Measurements from ENCODE around the gene ULK1.

The ULK1 gene

DNA sequence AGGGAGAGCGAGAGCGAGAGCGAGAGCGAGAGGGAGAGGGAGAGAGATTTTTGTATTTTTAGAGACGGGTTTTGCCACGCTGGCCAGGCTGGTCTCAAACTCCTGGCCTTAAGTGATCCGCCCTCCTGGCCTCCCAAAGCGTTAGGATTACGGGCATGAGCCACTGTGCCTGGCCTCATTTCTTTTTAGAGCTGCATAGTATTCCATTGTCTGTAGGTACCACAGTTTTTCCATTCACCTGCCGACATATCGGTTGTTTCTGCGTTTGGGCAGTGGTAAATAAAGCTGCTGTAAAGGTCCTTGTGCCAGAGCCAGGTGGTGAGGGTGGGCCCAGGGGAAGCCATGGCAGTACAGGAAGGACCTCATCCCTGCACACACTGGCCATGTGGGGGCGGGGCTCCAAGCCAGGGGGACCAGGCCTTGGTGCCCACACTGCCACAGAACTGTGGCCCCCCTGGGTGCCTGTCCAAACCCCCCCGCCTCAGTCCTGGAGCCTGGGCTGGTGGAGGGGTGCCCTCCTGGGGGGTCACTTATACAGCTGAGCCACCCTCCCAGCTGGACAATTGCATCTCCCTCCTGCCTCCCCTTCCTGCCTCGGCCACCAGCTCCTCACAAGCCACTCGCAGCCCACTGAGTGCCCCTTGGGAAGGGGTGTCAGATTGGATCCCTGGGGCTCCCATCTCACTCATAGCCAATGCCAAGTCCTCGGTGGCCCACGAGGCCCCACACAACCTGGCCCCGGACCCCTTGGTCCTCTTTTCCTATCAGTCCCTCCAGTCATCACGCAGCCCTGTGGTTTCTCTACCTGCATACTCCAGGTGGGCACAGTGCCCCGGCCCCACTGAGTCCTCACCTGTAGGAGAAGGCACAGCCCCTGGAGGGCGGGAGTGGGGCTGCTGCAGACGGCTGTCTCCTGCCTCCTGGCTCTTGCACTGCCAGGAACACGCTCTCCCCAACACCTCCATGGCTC is 33.0 kb downstream of the ULK1 start:
- Histone ChIP-seq H3K27ac (ENCODE audit: extremely low read depth, low read depth, low read length) (no peak overlapping the region), H3K4me3 (ENCODE audit: low read depth, low read length) (no peak overlapping the region), H3K9me3 (ENCODE audit: control insufficient read depth, insufficient read depth, low read depth, low read length) (no peaks in the 10 kb centered on the region), H3K36me3 (ENCODE audit: control insufficient read depth in 2 of 2, insufficient read depth in 1 of 2, low read length in 2 of 2) (peaks cover 9 to 28% of the 10 kb centered on the region in 2 experiments; a peak in 2 of 3 replicates), H3K4me1 (ENCODE audit: control insufficient read depth, insufficient read depth, low read length) (no peaks in the 10 kb centered on the region)
- POLR2A ChIA-PET: interaction anchor here (0.6 kb wide), 2 partner anchors 90 to 172 kb away, joined by 3 read pairs; no protein-coding TSS in a partner anchor
- TF ChIP-seq GLIS2 (tag by site-specific recombination; IDR thresholded peaks at IDR 0.05) (peak; percentile 68), ZNF146 (tag by site-specific recombination; IDR thresholded peaks at IDR 0.05) (peak; percentile 67)
- TF ChIP-seq, protein P1, sequence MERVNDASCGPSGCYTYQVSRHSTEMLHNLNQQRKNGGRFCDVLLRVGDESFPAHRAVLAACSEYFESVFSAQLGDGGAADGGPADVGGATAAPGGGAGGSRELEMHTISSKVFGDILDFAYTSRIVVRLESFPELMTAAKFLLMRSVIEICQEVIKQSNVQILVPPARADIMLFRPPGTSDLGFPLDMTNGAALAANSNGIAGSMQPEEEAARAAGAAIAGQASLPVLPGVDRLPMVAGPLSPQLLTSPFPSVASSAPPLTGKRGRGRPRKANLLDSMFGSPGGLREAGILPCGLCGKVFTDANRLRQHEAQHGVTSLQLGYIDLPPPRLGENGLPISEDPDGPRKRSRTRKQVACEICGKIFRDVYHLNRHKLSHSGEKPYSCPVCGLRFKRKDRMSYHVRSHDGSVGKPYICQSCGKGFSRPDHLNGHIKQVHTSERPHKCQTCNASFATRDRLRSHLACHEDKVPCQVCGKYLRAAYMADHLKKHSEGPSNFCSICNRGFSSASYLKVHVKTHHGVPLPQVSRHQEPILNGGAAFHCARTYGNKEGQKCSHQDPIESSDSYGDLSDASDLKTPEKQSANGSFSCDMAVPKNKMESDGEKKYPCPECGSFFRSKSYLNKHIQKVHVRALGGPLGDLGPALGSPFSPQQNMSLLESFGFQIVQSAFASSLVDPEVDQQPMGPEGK (tag by site-specific recombination; IDR thresholded peaks at IDR 0.05): 0 out of 2 replicates have a peak, but pooled peaks have one; percentile 19
- TF ChIP-seq, protein P2, sequence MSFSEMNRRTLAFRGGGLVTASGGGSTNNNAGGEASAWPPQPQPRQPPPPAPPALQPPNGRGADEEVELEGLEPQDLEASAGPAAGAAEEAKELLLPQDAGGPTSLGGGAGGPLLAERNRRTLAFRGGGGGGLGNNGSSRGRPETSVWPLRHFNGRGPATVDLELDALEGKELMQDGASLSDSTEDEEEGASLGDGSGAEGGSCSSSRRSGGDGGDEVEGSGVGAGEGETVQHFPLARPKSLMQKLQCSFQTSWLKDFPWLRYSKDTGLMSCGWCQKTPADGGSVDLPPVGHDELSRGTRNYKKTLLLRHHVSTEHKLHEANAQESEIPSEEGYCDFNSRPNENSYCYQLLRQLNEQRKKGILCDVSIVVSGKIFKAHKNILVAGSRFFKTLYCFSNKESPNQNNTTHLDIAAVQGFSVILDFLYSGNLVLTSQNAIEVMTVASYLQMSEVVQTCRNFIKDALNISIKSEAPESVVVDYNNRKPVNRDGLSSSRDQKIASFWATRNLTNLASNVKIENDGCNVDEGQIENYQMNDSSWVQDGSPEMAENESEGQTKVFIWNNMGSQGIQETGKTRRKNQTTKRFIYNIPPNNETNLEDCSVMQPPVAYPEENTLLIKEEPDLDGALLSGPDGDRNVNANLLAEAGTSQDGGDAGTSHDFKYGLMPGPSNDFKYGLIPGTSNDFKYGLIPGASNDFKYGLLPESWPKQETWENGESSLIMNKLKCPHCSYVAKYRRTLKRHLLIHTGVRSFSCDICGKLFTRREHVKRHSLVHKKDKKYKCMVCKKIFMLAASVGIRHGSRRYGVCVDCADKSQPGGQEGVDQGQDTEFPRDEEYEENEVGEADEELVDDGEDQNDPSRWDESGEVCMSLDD (tag by site-specific recombination; IDR thresholded peaks at IDR 0.05): peak; percentile 14; the same call in 1 of the 2 replicates
- TF ChIP-seq, protein P3, sequence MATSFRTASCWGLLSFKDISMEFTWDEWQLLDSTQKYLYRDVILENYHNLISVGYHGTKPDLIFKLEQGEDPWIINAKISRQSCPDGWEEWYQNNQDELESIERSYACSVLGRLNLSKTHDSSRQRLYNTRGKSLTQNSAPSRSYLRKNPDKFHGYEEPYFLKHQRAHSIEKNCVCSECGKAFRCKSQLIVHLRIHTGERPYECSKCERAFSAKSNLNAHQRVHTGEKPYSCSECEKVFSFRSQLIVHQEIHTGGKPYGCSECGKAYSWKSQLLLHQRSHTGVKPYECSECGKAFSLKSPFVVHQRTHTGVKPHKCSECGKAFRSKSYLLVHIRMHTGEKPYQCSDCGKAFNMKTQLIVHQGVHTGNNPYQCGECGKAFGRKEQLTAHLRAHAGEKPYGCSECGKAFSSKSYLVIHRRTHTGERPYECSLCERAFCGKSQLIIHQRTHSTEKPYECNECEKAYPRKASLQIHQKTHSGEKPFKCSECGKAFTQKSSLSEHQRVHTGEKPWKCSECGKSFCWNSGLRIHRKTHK (tag by site-specific recombination; IDR thresholded peaks at IDR 0.05): no peak
- CTCF ChIA-PET: interaction anchor here (0.7 to 1.0 kb wide), 2 partner anchors 22 to 26 kb away, joined by 3 to 4 read pairs; no protein-coding TSS in a partner anchor

DNA sequence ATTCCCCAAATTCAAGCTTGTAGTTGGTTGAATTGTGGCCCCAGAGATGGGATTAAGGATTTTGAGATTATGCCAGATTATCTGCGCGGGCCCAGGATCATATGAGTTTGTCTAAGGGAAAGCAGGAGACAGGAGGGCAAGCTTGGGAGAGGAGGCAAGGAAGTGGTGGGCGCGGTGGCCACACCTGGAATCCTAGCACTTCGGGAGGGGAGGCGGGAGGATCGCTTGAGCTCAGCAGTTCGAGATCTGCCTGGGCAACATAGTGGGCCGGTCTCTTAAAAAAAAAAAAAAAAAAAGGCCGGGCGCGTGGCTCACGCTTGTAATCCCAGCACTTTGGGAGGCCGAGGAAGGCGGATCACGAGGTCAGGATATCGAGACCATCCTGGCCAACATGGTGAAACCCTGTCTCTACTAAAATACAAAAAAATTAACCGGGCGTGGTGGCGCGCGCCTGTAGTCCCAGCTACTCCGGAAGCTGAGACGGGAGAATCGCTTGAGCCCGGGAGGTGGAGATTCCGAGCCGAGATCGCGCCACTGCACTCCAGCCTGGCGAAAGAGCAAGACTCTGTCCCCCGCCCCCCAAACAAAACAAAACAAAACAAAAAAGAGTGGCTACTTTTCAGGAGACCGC is 33.8 kb downstream of the ULK1 start:
- ChIA-PET POLR2A (interaction anchor here (0.6 to 0.7 kb wide), 3 partner anchors 15 to 173 kb away, joined by 3 read pairs; no protein-coding TSS in a partner anchor), CTCF (interaction anchor here (0.7 to 1.0 kb wide), 3 partner anchors 21 to 99 kb away, joined by 3 to 4 read pairs (median 3); no protein-coding TSS in a partner anchor)
- H3K36me3 ChIP-seq (ENCODE audit: control insufficient read depth in 2 of 2, insufficient read depth in 1 of 2, low read length in 2 of 2): peaks cover 17 to 29% of the 10 kb centered on the region in 2 experiments; a peak in 2 of 3 replicates
- H3K4me3 ChIP-seq (ENCODE audit: low read depth, low read length): peak overlapping the region; percentile 63
- no peaks in the 10 kb centered on the region for H3K4me1 ChIP-seq (ENCODE audit: control insufficient read depth, insufficient read depth, low read length)
- peak overlapping the region; percentile 34; the same call in 1 of the 2 replicates for H3K27ac ChIP-seq (ENCODE audit: extremely low read depth, low read depth, low read length)
- no peaks in the 10 kb centered on the region for H3K9me3 ChIP-seq (ENCODE audit: control insufficient read depth, insufficient read depth, low read depth, low read length)
- TF ChIP-seq ZNF184 (tag by site-specific recombination; IDR thresholded peaks at IDR 0.05) (no peak), SP7 (tag by site-specific recombination; IDR thresholded peaks at IDR 0.05) (0 out of 2 replicates have a peak, but pooled peaks have one; percentile 6), ZNF341 (tag by site-specific recombination; IDR thresholded peaks at IDR 0.05; ENCODE audit: low read depth) (0 out of 2 replicates have a peak, but pooled peaks have one; percentile 22), ZNF501 (tag by site-specific recombination; IDR thresholded peaks at IDR 0.05) (no peak; the same call in 1 of the 2 replicates), ZNF76 (tag by site-specific recombination; IDR thresholded peaks at IDR 0.05; ENCODE audit: borderline replicate concordance, low read depth) (no peak), ZNF175 (tag by site-specific recombination; IDR thresholded peaks at IDR 0.05) (no peak), YY2 (tag by site-specific recombination; IDR thresholded peaks at IDR 0.05) (no peak), ZBTB7A (tag by site-specific recombination; IDR thresholded peaks at IDR 0.05; ENCODE audit: low read depth) (no peak), ZNF335 (tag by site-specific recombination; conservative IDR thresholded peaks at IDR 0.05) (peak; percentile 16), ZNF2 (tag by site-specific recombination; IDR thresholded peaks at IDR 0.05) (0 out of 2 replicates have a peak, but pooled peaks have one; percentile 36), ZNF624 (tag by site-specific recombination; IDR thresholded peaks at IDR 0.05) (no peak), ZNF394 (tag by site-specific recombination; IDR thresholded peaks at IDR 0.05; ENCODE audit: borderline replicate concordance) (peak; percentile 92; the same call in 1 of the 2 replicates), ZBTB20 (tag by site-specific recombination; IDR thresholded peaks at IDR 0.05) (no peak; the same call in 1 of the 2 replicates), ZNF354C (tag by site-specific recombination; IDR thresholded peaks at IDR 0.05; ENCODE audit: borderline replicate concordance, low read depth) (no peak), ZNF549 (tag by site-specific recombination; IDR thresholded peaks at IDR 0.05) (no peak), ZNF600 (tag by site-specific recombination; IDR thresholded peaks at IDR 0.05) (peak; percentile 39; the same call in 1 of the 2 replicates), ZNF677 (tag by site-specific recombination; IDR thresholded peaks at IDR 0.05) (no peak), WT1 (tag by site-specific recombination; IDR thresholded peaks at IDR 0.05) (no peak)
- TF ChIP-seq, protein P1 (tag by site-specific recombination; IDR thresholded peaks at IDR 0.05): peak; percentile 54; the same call in 1 of the 2 replicates
